ENCODE measurements around the gene KAT2A.

Gene KAT2A

DNA sequence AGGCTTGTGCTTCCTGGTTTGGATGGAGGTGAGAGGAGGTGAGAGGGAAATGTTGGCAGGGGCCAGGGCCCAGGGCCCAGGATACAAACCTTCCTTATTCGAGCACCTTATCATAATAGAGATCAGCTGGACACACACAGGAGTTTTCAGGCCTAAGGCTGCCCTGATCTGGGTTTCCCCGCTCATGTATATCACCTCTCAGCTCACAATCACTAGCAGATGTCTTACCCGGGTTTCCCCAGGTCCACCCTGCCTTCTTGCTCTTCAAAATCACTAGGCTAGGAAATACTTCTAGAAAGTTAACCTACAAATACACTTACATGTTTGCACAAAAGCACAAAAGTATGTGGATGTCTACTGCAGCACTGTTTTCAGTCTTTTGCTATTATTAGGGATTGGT is 5.7 kb upstream of the KAT2A start:
- Histone ChIP-seq H3K36me3 (ENCODE audit: control insufficient read depth, insufficient read depth, low read length) (peaks cover 64% of the 10 kb centered on the region), H3K4me1 (ENCODE audit: control insufficient read depth, insufficient read depth, low read length, poor library complexity, severe bottlenecking) (no peaks in the 10 kb centered on the region), H3K27me3 (replicated peaks; ENCODE audit: control insufficient read depth, insufficient read depth, low read length, poor library complexity, severe bottlenecking) (no peaks in the 10 kb centered on the region), H3K9me3 (ENCODE audit: control insufficient read depth, low read length) (no peaks in the 10 kb centered on the region), H3K27ac (ENCODE audit: insufficient read depth, low read length, poor library complexity, severe bottlenecking) (no peak overlapping the region), H3K4me3 (ENCODE audit: insufficient read depth, low read depth, low read length, poor library complexity, severe bottlenecking) (no peak overlapping the region)
- no peak for DNase-seq

- Histone ChIP-seq H3K4me1 (ENCODE audit: control insufficient read depth, insufficient read depth, low read length, poor library complexity, severe bottlenecking) (peaks cover 5% of the 10 kb centered on the region), H3K27ac (ENCODE audit: insufficient read depth, low read length, poor library complexity, severe bottlenecking) (no peak overlapping the region), H3K27me3 (replicated peaks; ENCODE audit: control insufficient read depth, insufficient read depth, low read length, poor library complexity, severe bottlenecking) (no peaks in the 10 kb centered on the region), H3K36me3 (ENCODE audit: control insufficient read depth, insufficient read depth, low read length) (peaks cover 59% of the 10 kb centered on the region), H3K9me3 (ENCODE audit: control insufficient read depth, low read length) (no peaks in the 10 kb centered on the region), H3K4me3 (ENCODE audit: insufficient read depth, low read depth, low read length, poor library complexity, severe bottlenecking) (no peak overlapping the region)
- DNase-seq, result no peak
Observed at GRCh38 chr17:42125565-42125964, 4.4 kb upstream of the KAT2A start.

DNA sequence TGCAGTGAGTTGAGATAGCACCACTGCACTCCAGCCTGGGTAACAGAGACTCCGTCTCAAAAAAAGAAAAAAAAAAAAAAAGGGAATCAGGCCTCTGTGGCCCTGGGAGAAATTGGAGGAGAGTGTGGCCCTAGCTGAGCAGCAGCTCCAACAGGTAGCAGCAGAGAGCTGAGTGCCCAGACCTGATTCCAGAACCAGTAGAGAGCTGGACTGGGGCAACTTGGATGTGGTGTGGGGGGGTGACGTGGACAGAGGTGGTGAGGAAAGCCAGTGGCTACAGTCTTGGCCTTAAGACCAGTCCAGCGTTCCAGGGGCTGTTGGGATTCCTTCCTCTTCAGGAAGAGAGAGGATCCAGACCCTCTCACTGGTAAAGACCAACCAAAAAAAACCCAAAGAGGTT is 3.1 kb upstream of the KAT2A start:
- Histone ChIP-seq H3K4me3 (ENCODE audit: insufficient read depth, low read depth, low read length, poor library complexity, severe bottlenecking) (no peak overlapping the region), H3K27ac (ENCODE audit: insufficient read depth, low read length, poor library complexity, severe bottlenecking) (no peak overlapping the region), H3K27me3 (replicated peaks; ENCODE audit: control insufficient read depth, insufficient read depth, low read length, poor library complexity, severe bottlenecking) (no peaks in the 10 kb centered on the region), H3K36me3 (ENCODE audit: control insufficient read depth, insufficient read depth, low read length) (peaks cover 46% of the 10 kb centered on the region), H3K9me3 (ENCODE audit: control insufficient read depth, low read length) (no peaks in the 10 kb centered on the region), H3K4me1 (ENCODE audit: control insufficient read depth, insufficient read depth, low read length, poor library complexity, severe bottlenecking) (peaks cover 8% of the 10 kb centered on the region)
- no peak for DNase-seq

DNA sequence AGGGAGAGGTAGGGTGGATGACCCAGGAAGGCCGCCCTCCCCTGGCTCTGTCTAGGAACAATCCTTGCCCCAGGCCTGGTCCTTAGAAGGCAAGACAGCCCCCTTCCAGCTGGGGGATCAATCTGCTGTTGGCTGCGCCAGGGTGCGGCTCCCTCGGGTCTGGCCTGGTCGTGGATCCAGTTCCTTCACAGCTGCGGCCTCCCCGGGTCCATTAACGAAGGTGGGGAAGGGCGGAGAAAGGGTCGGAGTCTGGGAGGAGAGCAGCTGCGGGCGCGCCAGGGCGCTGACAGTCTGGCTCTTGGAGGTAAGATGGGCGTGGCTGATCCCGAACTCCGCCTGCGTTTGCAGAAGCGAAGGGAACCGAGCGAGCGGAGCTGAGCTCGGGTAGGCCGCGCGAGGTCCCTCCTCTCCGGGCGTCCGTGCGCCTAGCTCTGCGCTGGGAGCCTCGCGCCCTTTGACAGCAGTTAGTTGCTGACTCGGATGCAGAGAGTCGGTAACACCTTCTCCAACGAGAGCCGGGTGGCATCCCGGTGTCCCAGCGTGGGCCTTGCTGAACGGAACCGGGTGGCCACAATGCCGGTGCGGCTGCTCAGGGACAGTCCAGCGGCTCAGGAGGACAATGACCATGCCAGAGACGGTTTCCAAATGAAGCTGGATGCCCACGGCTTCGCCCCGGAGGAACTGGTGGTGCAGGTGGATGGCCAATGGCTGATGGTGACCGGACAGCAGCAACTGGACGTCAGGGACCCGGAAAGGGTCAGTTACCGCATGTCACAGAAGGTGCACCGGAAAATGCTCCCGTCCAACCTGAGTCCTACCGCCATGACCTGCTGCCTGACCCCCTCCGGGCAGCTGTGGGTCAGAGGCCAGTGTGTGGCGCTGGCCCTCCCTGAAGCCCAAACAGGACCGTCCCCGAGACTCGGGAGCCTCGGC is 1.5 kb upstream of the KAT2A start, which contains the start of gene HSPB9:
Gene HSPB9 (plus strand): TSS at position 434 of the 933 bp plus-strand sequence. CDS start 47 bp downstream, at position 481.
- peaks cover 37% of the 10 kb centered on the region for H3K36me3 ChIP-seq (ENCODE audit: control insufficient read depth, insufficient read depth, low read length)
- peak within 1 kb of the TSS; percentile 69 for H3K4me3 ChIP-seq (ENCODE audit: insufficient read depth, low read depth, low read length, poor library complexity, severe bottlenecking)
- H3K4me1 ChIP-seq (ENCODE audit: control insufficient read depth, insufficient read depth, low read length, poor library complexity, severe bottlenecking), result peaks cover 8% of the 10 kb centered on the region
- DNase-seq, result no peak
- no peaks in the 10 kb centered on the region for H3K9me3 ChIP-seq (ENCODE audit: control insufficient read depth, low read length)
- no peak within 1 kb of the TSS for H3K27ac ChIP-seq (ENCODE audit: insufficient read depth, low read length, poor library complexity, severe bottlenecking)
- no peaks in the 10 kb centered on the region for H3K27me3 ChIP-seq (replicated peaks; ENCODE audit: control insufficient read depth, insufficient read depth, low read length, poor library complexity, severe bottlenecking)

DNA sequence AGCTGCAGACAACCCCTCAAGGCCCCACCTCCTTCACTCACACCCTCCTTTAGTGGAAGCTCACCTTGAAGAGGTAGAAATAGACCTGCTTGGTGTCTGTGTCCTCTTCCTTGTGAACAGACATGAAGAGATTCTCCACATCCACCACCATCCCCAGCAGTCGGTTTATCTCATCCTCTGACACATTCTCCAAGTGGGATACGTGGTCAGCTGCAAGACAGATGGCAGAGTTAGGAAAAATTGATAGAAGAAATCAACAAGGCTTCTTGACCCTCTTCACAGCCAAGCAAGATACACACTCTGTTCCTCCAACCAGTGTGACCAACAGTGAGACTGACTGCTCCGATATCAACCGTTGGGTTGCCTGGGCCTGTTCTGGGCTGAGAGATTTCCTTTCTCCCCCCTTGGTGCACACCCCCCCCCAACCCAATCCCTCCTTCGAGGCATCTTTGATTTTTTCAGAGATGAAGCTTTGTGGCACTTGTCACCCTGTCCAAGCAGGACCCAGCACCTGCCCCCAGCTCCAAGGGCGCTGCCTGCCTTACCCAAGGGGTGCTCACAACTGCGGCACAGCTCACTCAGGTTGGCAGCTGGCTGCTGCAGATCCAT is 902 bp downstream of the KAT2A start:
- H3K4me1 ChIP-seq (ENCODE audit: control insufficient read depth, insufficient read depth, low read length, poor library complexity, severe bottlenecking), result peaks cover 8% of the 10 kb centered on the region
- H3K36me3 ChIP-seq (ENCODE audit: control insufficient read depth, insufficient read depth, low read length), result peaks cover 20% of the 10 kb centered on the region
- no peak overlapping the region for H3K27ac ChIP-seq (ENCODE audit: insufficient read depth, low read length, poor library complexity, severe bottlenecking)
- peak overlapping the region; percentile 69 for H3K4me3 ChIP-seq (ENCODE audit: insufficient read depth, low read depth, low read length, poor library complexity, severe bottlenecking)
- H3K9me3 ChIP-seq (ENCODE audit: control insufficient read depth, low read length), result no peaks in the 10 kb centered on the region
- DNase-seq, result no peak
- H3K27me3 ChIP-seq (replicated peaks; ENCODE audit: control insufficient read depth, insufficient read depth, low read length, poor library complexity, severe bottlenecking), result no peaks in the 10 kb centered on the region

DNA sequence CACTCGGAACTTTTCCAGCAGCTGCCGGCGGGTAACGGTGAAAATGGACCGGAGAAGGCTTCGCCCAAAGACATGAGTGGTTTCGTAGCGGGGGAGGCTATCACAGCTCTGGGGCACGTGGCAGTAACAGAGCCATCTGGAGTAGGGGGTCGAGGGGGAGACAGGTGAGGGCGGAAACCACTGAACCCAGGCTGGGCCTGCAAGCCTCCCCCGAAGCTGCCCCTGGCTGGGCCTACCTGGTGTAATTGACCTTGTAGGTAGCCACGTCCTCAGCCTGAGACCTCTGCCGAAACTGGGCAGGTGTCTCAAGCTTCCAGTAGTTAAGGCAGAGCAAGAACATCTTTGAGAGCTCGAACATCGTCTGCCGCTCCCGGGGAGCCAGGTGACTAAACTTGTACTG is 1.9 kb downstream of the KAT2A start:
- peaks cover 8% of the 10 kb centered on the region for H3K4me1 ChIP-seq (ENCODE audit: control insufficient read depth, insufficient read depth, low read length, poor library complexity, severe bottlenecking)
- no peak overlapping the region for H3K4me3 ChIP-seq (ENCODE audit: insufficient read depth, low read depth, low read length, poor library complexity, severe bottlenecking)
- DNase-seq, result no peak
- H3K36me3 ChIP-seq (ENCODE audit: control insufficient read depth, insufficient read depth, low read length), result peaks cover 14% of the 10 kb centered on the region
- H3K27ac ChIP-seq (ENCODE audit: insufficient read depth, low read length, poor library complexity, severe bottlenecking), result no peak overlapping the region
- H3K9me3 ChIP-seq (ENCODE audit: control insufficient read depth, low read length), result no peaks in the 10 kb centered on the region
- H3K27me3 ChIP-seq (replicated peaks; ENCODE audit: control insufficient read depth, insufficient read depth, low read length, poor library complexity, severe bottlenecking), result no peaks in the 10 kb centered on the region

DNA sequence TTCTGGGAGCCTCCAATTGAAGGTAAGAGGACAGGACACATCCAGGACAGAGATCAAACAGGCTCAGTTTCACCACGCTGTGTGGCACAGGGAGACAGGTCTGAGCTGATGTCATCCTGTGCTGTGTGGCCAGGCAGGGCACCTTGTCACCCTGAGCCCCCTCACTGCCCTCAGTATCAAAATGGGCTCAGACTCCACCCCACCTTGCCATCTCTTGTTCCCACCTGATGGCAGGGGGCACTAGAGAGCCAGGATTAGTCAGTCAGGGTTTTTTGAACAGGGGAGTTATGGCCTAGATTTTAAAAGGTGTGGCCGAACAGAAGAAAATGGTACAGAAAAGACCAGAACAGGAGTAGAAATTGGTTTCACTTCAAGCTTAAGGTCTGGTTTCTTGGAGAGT is 2.6 kb downstream of the KAT2A start:
- peaks cover 8% of the 10 kb centered on the region for H3K4me1 ChIP-seq (ENCODE audit: control insufficient read depth, insufficient read depth, low read length, poor library complexity, severe bottlenecking)
- H3K27ac ChIP-seq (ENCODE audit: insufficient read depth, low read length, poor library complexity, severe bottlenecking), result no peak overlapping the region
- no peak overlapping the region for H3K4me3 ChIP-seq (ENCODE audit: insufficient read depth, low read depth, low read length, poor library complexity, severe bottlenecking)
- DNase-seq, result no peak
- H3K9me3 ChIP-seq (ENCODE audit: control insufficient read depth, low read length), result no peaks in the 10 kb centered on the region
- H3K36me3 ChIP-seq (ENCODE audit: control insufficient read depth, insufficient read depth, low read length), result peaks cover 14% of the 10 kb centered on the region
- no peaks in the 10 kb centered on the region for H3K27me3 ChIP-seq (replicated peaks; ENCODE audit: control insufficient read depth, insufficient read depth, low read length, poor library complexity, severe bottlenecking)

DNA sequence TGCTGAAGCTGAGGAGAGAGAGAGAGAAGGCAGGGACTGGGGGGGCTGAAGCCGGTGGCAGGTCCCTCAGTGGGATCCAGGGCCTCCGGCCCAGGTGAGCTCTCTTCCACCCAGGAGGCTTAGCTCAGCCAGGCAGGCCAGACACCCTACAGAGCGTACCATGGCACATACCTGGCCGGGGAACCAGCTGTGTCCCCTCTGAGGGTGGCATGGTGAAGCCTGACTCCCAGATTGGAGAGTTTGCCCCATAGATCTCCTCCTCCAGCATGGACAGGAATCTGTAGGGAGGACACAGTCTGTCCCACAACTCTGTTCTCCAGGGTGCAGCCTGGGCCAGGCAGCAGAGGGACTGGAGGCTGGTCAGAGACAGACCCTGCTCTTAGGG is 3.0 kb downstream of the KAT2A start:
- Histone ChIP-seq H3K27ac (ENCODE audit: insufficient read depth, low read length, poor library complexity, severe bottlenecking) (no peak overlapping the region), H3K4me3 (ENCODE audit: insufficient read depth, low read depth, low read length, poor library complexity, severe bottlenecking) (no peak overlapping the region), H3K27me3 (replicated peaks; ENCODE audit: control insufficient read depth, insufficient read depth, low read length, poor library complexity, severe bottlenecking) (no peaks in the 10 kb centered on the region), H3K9me3 (ENCODE audit: control insufficient read depth, low read length) (no peaks in the 10 kb centered on the region), H3K36me3 (ENCODE audit: control insufficient read depth, insufficient read depth, low read length) (peaks cover 14% of the 10 kb centered on the region), H3K4me1 (ENCODE audit: control insufficient read depth, insufficient read depth, low read length, poor library complexity, severe bottlenecking) (peaks cover 13% of the 10 kb centered on the region)
- no peak for DNase-seq

- no peak overlapping the region for H3K4me3 ChIP-seq (ENCODE audit: insufficient read depth, low read depth, low read length, poor library complexity, severe bottlenecking)
- H3K9me3 ChIP-seq (ENCODE audit: control insufficient read depth, low read length), result no peaks in the 10 kb centered on the region
- H3K27me3 ChIP-seq (replicated peaks; ENCODE audit: control insufficient read depth, insufficient read depth, low read length, poor library complexity, severe bottlenecking), result no peaks in the 10 kb centered on the region
- H3K27ac ChIP-seq (ENCODE audit: insufficient read depth, low read length, poor library complexity, severe bottlenecking), result no peak overlapping the region
- H3K4me1 ChIP-seq (ENCODE audit: control insufficient read depth, insufficient read depth, low read length, poor library complexity, severe bottlenecking), result peaks cover 18% of the 10 kb centered on the region
- peaks cover 14% of the 10 kb centered on the region for H3K36me3 ChIP-seq (ENCODE audit: control insufficient read depth, insufficient read depth, low read length)
- no peak for DNase-seq
Observed at GRCh38 chr17:42117397-42118125, 3.6 kb downstream of the KAT2A start.
